ENCODE measurements around the gene RBM45. TPM values are rescaled to one million over a fixed set of nuclear protein-coding genes. Genes with fewer than 3 reads are reported as not detected.

The RBM45 gene
- total and polyA plus RNA-seq, 12 donors: 5.2 to 27.8 (median 12.3) TPM

GRCh38 chr2:178142274-178143065 lies 30.2 kb downstream of the RBM45 start:
- intact Hi-C loops (cut with DNase I): no loop called here
- no peaks in the 10 kb centered on the region for H3K36me3 ChIP-seq (replicated peaks in 1 of 2)
- no peaks in the 10 kb centered on the region for H3K9me3 ChIP-seq (replicated peaks in 1 of 3)
- no peak overlapping the region for H3K4me3 ChIP-seq
- no peak overlapping the region for H3K27ac ChIP-seq
- TF ChIP-seq POLR2A (IDR thresholded peaks at IDR 0.05) (no peak), CTCF (IDR thresholded peaks at IDR 0.05) (no peak)
- DNase-seq: no peak
- H3K4me1 ChIP-seq (replicated peaks in 1 of 2): no peaks in the 10 kb centered on the region
- H3K27me3 ChIP-seq: no peaks in the 10 kb centered on the region
- WGBS, 4 donors: 61 to 69% (median 63%) methylated on average over 5 of the region's 5 CpGs

GRCh38 chr2:178143481-178143880 lies 31.2 kb downstream of the RBM45 start:
- Histone ChIP-seq H3K27me3 (no peaks in the 10 kb centered on the region), H3K27ac (no peak overlapping the region), H3K4me3 (no peak overlapping the region), H3K36me3 (replicated peaks in 1 of 2) (no peaks in the 10 kb centered on the region), H3K4me1 (replicated peaks in 1 of 2) (no peaks in the 10 kb centered on the region), H3K9me3 (replicated peaks in 1 of 3) (no peaks in the 10 kb centered on the region)
- intact Hi-C loops (cut with DNase I): no loop called here
- TF ChIP-seq CTCF (IDR thresholded peaks at IDR 0.05): no peak
- no peak for TF ChIP-seq POLR2A (IDR thresholded peaks at IDR 0.05)
- DNase-seq: no peak

- Histone ChIP-seq H3K27ac (no peak overlapping the region), H3K4me3 (no peak overlapping the region), H3K36me3 (replicated peaks in 1 of 2) (no peaks in the 10 kb centered on the region), H3K27me3 (no peaks in the 10 kb centered on the region), H3K9me3 (replicated peaks in 1 of 3) (no peaks in the 10 kb centered on the region), H3K4me1 (replicated peaks in 1 of 2) (no peaks in the 10 kb centered on the region)
- no peak for DNase-seq
- intact Hi-C loops (cut with DNase I): no loop called here
- TF ChIP-seq POLR2A (IDR thresholded peaks at IDR 0.05) (no peak), CTCF (IDR thresholded peaks at IDR 0.05) (no peak)
- 29 to 48% (median 41%) methylated on average over 3 of the region's 3 CpGs for WGBS, 4 donors
Measured at GRCh38 chr2:178152033-178152432, 39.8 kb downstream of the RBM45 start.

GRCh38 chr2:178152542-178152941 lies 40.3 kb downstream of the RBM45 start:
- DNase-seq: no peak
- 82 to 89% (median 85%) methylated on average over 4 of the region's 4 CpGs for WGBS, 4 donors
- TF ChIP-seq POLR2A (IDR thresholded peaks at IDR 0.05) (no peak), CTCF (IDR thresholded peaks at IDR 0.05) (no peak)
- intact Hi-C loops (cut with DNase I): no loop called here
- Histone ChIP-seq H3K9me3 (replicated peaks in 1 of 3) (no peaks in the 10 kb centered on the region), H3K27ac (no peak overlapping the region), H3K36me3 (replicated peaks in 1 of 2) (no peaks in the 10 kb centered on the region), H3K27me3 (no peaks in the 10 kb centered on the region), H3K4me3 (no peak overlapping the region), H3K4me1 (replicated peaks in 1 of 2) (no peaks in the 10 kb centered on the region)

Measured in adrenal gland (tissue), 12 donors.